Suprapubic skin (tissue), 4 donors: Measurements from ENCODE around the gene FPR1. TPM values are rescaled to one million over a fixed set of nuclear protein-coding genes. Genes with fewer than 3 reads are reported as not detected.

ENCODE experiments used
- DNase-seq, 2 donors: peaks; one replicate each; pipeline ENCODE4 v3.0.0-alpha.2; 2019; ENCODE audit warnings: low spot score in 2 of 2
- H3K27ac ChIP-seq: fragments of 200-600 bp; sonication (generic); one replicate; pipeline ENCODE4 v1.5.1; 2019
- H3K27me3 ChIP-seq: fragments of 200-600 bp; sonication (generic); one replicate; pipeline ENCODE4 v1.5.1; 2019
- H3K36me3 ChIP-seq: fragments of 200-600 bp; sonication (generic); one replicate; pipeline ENCODE4 v1.5.1; 2019
- H3K4me1 ChIP-seq: fragments of 200-600 bp; sonication (generic); one replicate; pipeline ENCODE4 v1.5.1; 2019
- H3K4me3 ChIP-seq: fragments of 200-600 bp; sonication (generic); one replicate; pipeline ENCODE4 v1.5.1; 2019; ENCODE audit warnings: mild to moderate bottlenecking
- H3K9me3 ChIP-seq: fragments of 200-600 bp; sonication (generic); one replicate; pipeline ENCODE4 v1.5.1; 2019
- EP300 ChIP-seq: sonication (generic); formaldehyde crosslinking; IDR thresholded peaks from one replicate; pipeline ENCODE4 v1.6.1; 2017; ENCODE audit warnings: antibody characterized with exemption
- POLR2A ChIP-seq, 2 donors: fragments of 450-650 bp; IDR thresholded peaks; one replicate each; pipeline ENCODE4 v1.6.1; 2017; ENCODE audit warnings: antibody characterized with exemption in 2 of 2, mild to moderate bottlenecking in 2 of 2, moderate library complexity in 2 of 2
- POLR2AphosphoS5 ChIP-seq, 3 donors: sonication (generic); formaldehyde crosslinking; IDR thresholded peaks; one replicate each; pipeline ENCODE4 v1.6.1; 2017; ENCODE audit warnings: antibody characterized with exemption in 3 of 3
- WGBS: methylation state at CpG from one replicate; pipeline ENCODE4 v1.1.5; 2018; 5-methylcytosine and 5-hydroxymethylcytosine counted together
- total RNA-seq, 4 donors: library from RNA; depleted of rRNA; stranded (reverse); fragments of >200 nt; gene quantifications; one replicate each; pipeline ENCODE4 v1.1.0, GENCODE V29; 2016
- TF ChIP-seq, protein P1 (sequence below), 2 donors: fragments of 200-600 bp in 1 of 2; fragments of 450-650 bp in 1 of 2; sonication (generic) in 1 of 2; IDR thresholded peaks; one replicate each; pipeline ENCODE4 v1.5.1; 2016 to 2019; ENCODE audit warnings: antibody characterized with exemption in 2 of 2, mild to moderate bottlenecking in 1 of 2, moderate library complexity in 1 of 2

The FPR1 gene
- total RNA-seq, 4 donors from 2014 or later = 0.60 to 1.7 (median 1.0) TPM

DNA sequence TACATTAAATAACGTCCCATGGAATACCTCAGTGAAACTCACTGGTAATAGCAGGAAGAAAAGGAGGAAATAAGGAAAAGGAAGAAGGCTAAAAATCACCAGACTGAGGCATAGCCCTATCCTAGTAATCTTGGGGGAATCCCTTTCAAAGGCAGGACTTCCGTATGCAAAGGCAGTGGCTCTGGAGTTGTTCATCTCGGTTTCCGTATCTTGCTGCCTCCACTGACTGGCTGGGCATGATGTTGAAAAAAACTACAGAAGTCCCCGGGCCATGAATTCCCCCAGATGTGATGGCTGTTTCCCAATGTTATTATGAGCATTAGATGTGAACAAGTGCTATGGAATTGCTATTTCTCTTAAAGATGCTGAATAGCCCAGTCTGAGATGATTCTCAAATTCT, 14.8 kb upstream of the FPR1 start:
- Histone ChIP-seq H3K9me3 (no peaks in the 10 kb centered on the region), H3K4me3 (no peak overlapping the region), H3K27me3 (peaks cover 18% of the 10 kb centered on the region), H3K4me1 (no peaks in the 10 kb centered on the region), H3K27ac (no peak overlapping the region), H3K36me3 (no peaks in the 10 kb centered on the region)
- no peak for DNase-seq
- TF ChIP-seq POLR2A (IDR thresholded peaks at IDR 0.05) (no peak), EP300 (no peak), POLR2AphosphoS5 (IDR thresholded peaks at IDR 0.05) (no peak)
- TF ChIP-seq, protein P1, sequence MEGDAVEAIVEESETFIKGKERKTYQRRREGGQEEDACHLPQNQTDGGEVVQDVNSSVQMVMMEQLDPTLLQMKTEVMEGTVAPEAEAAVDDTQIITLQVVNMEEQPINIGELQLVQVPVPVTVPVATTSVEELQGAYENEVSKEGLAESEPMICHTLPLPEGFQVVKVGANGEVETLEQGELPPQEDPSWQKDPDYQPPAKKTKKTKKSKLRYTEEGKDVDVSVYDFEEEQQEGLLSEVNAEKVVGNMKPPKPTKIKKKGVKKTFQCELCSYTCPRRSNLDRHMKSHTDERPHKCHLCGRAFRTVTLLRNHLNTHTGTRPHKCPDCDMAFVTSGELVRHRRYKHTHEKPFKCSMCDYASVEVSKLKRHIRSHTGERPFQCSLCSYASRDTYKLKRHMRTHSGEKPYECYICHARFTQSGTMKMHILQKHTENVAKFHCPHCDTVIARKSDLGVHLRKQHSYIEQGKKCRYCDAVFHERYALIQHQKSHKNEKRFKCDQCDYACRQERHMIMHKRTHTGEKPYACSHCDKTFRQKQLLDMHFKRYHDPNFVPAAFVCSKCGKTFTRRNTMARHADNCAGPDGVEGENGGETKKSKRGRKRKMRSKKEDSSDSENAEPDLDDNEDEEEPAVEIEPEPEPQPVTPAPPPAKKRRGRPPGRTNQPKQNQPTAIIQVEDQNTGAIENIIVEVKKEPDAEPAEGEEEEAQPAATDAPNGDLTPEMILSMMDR (IDR thresholded peaks at IDR 0.05) = no peak
- WGBS = 48% methylated on average over 5 of the region's 5 CpGs

DNA sequence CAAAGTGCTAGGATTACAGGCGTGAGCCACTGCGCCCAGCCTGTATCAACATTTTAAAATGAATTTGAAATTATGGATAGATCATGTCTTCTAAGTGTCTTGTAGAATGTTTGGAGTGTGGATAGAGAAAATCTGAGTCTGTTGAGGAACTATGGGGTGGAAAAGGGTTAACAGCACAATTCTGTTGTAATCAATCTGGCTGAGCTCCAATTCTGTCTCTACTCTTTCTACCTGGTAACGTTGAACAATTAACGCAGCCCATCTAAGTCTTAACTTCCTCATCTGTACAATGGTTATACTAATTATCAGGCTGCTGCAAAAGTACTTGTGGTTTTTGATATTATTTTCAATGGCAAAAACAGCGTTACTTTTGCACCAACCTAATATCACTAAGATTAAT, 13.4 kb upstream of the FPR1 start:
- TF ChIP-seq, protein P1 (IDR thresholded peaks at IDR 0.05) = no peak
- TF ChIP-seq EP300 = no peak
- TF ChIP-seq POLR2AphosphoS5 (IDR thresholded peaks at IDR 0.05) = no peak
- TF ChIP-seq POLR2A (IDR thresholded peaks at IDR 0.05) = no peak
- Histone ChIP-seq H3K36me3 (no peaks in the 10 kb centered on the region), H3K4me3 (no peak overlapping the region), H3K27me3 (peaks cover 23% of the 10 kb centered on the region), H3K4me1 (no peaks in the 10 kb centered on the region), H3K27ac (no peak overlapping the region), H3K9me3 (no peaks in the 10 kb centered on the region)
- 50% methylated on average over 5 of the region's 5 CpGs for WGBS
- no peak for DNase-seq

DNA sequence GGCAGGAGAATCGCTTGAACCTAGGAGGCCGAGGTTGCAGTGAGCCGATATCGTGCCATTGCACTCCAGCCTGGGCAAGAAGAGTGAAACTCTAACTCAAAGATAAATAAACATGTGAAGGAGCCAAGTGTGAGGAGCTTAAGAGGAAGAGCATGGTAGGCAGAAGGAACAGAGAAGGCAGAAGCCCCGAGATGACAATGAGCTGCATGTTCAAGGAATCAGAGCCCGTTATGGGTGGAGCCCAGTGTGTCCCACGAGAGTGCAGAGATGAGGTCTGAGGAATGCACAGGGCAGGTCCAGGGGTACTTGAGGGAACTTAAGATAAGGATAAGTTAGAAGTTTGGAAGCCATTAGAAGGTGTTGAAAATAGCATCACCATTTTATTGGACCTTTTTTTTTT, 10.0 kb upstream of the FPR1 start:
- H3K27ac ChIP-seq = no peak overlapping the region
- no peaks in the 10 kb centered on the region for H3K9me3 ChIP-seq
- no peaks in the 10 kb centered on the region for H3K4me1 ChIP-seq
- no peak for DNase-seq
- TF ChIP-seq, protein P1 (IDR thresholded peaks at IDR 0.05) = no peak
- TF ChIP-seq EP300 = no peak
- no peak for TF ChIP-seq POLR2A (IDR thresholded peaks at IDR 0.05)
- TF ChIP-seq POLR2AphosphoS5 (IDR thresholded peaks at IDR 0.05) = no peak
- no peaks in the 10 kb centered on the region for H3K36me3 ChIP-seq
- WGBS = 80% methylated on average over 7 of the region's 7 CpGs
- H3K27me3 ChIP-seq = peaks cover 19% of the 10 kb centered on the region
- no peak overlapping the region for H3K4me3 ChIP-seq

DNA sequence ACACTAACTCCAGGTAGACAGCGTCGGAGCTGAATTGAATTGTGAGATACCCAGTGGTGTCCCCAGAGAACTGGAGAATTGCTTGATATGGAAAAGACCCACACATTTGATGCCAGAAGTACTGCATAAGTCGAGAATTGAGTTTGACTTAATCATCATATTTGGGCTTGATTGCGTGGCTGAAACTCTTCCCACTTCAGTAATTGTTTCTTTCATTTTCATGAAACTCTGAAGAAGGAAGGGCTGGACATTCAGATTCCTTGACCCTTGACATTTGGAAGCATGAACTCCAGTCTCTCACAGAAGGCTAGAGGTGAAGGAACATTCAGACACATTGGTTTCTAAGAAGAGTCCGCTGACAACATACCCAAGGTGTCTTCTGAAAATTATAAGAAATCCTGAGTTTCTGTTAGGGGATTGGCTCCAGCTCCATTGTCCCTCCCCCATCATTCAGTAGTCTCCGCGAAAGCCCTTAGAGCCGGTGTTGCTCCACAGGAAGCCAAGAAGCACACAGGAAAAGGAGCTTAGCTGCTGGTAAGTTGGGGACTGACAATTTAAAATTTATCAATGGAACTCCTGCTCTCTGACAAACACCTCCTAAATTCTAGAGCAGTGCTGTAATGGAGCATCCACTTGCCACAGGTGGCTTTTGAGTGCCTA, 9.1 kb upstream of the FPR1 start, which contains the start of gene FPR2:
Gene FPR2 (plus strand): TSS at position 484 of the 660 bp plus-strand sequence. CDS start 7,479 bp downstream, outside the sequence.
- WGBS = 62% methylated on average over 8 of the region's 8 CpGs
- no peak for DNase-seq
- Histone ChIP-seq H3K36me3 (no peaks in the 10 kb centered on the region), H3K4me3 (no peak within 1 kb of the TSS), H3K9me3 (no peaks in the 10 kb centered on the region), H3K27me3 (peaks cover 19% of the 10 kb centered on the region), H3K27ac (no peak within 1 kb of the TSS), H3K4me1 (no peaks in the 10 kb centered on the region)
- TF ChIP-seq EP300 = no peak
- no peak for TF ChIP-seq POLR2A (IDR thresholded peaks at IDR 0.05)
- no peak for TF ChIP-seq POLR2AphosphoS5 (IDR thresholded peaks at IDR 0.05)
- TF ChIP-seq, protein P1 (IDR thresholded peaks at IDR 0.05) = no peak

DNA sequence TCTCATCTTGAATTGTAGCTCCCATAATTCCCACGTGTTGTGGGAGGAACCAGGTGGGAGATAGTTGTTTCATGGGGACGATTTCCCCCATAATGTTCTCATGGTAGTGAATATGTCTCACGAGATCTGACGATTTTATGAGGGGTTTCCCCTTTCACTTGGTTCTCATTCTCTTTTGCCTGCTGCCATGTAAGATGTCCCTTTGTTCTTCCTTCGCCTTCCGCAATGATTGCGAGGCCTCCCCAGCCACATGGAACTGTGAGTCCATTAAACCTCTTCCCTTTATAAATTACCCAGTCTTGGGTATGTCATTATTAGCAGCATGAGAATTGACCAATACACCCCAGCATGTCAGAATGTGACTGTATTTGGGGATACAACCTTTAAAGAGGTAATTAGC, 3.9 kb upstream of the FPR1 start:
- Histone ChIP-seq H3K27me3 (no peaks in the 10 kb centered on the region), H3K36me3 (no peaks in the 10 kb centered on the region), H3K27ac (no peak overlapping the region), H3K9me3 (no peaks in the 10 kb centered on the region), H3K4me1 (no peaks in the 10 kb centered on the region), H3K4me3 (no peak overlapping the region)
- no peak for DNase-seq
- TF ChIP-seq POLR2A (IDR thresholded peaks at IDR 0.05) (no peak), EP300 (no peak), POLR2AphosphoS5 (IDR thresholded peaks at IDR 0.05) (no peak)
- TF ChIP-seq, protein P1 (IDR thresholded peaks at IDR 0.05) = no peak
- 91% methylated on average over 7 of the region's 7 CpGs for WGBS
